DND-41 (cell line): Measurements from ENCODE around the gene SENP3.

Experiments used
- ATAC-seq: fragments of 200-7000 bp; cut with Tn5 transposase; 3 replicates; pipeline ENCODE4 v1.9.1; 2021; ENCODE audit warnings: low read depth; ENCODE audit not compliant: insufficient read depth
- DNase-seq: peaks from one replicate; pipeline ENCODE4 v3.0.0-alpha.2; 2020
- H2AFZ ChIP-seq: 2 replicates; pipeline ENCODE4 v1.6.0; 2012; ENCODE audit warnings: low read depth, low read length
- H3K27ac ChIP-seq: 2 replicates; pipeline ENCODE4 v1.5.1; 2012; ENCODE audit warnings: low read length, inconsistent platforms
- H3K27me3 ChIP-seq: fragments of 200-600 bp; sonication (generic); 2 replicates; pipeline ENCODE4 v1.6.0; 2012; ENCODE audit warnings: low read length, mild to moderate bottlenecking, inconsistent platforms; ENCODE audit not compliant: insufficient read depth, poor library complexity
- H3K36me3 ChIP-seq: 2 replicates; pipeline ENCODE4 v1.5.1; 2012; ENCODE audit warnings: low read length, inconsistent platforms; ENCODE audit not compliant: insufficient read depth
- H3K4me1 ChIP-seq: 2 replicates; pipeline ENCODE4 v1.5.1; 2012; ENCODE audit warnings: mild to moderate bottlenecking, low read length; ENCODE audit not compliant: insufficient read depth
- H3K4me2 ChIP-seq: 2 replicates; pipeline ENCODE4 v1.6.0; 2012; ENCODE audit warnings: mild to moderate bottlenecking, moderate library complexity, low read length, inconsistent platforms; ENCODE audit not compliant: insufficient read depth
- H3K4me3 ChIP-seq, 2 experiments: fragments of 200-600 bp in 1 of 2; shearing (Covaris generic) in 1 of 2; 2 replicates each; pipeline ENCODE4 v1.5.1; 2012 to 2016; ENCODE audit warnings: inconsistent platforms in 2 of 2, low read length in 2 of 2, mild to moderate bottlenecking in 2 of 2, low read depth in 1 of 2, moderate library complexity in 1 of 2
- H3K79me2 ChIP-seq: 2 replicates; pipeline ENCODE4 v1.6.0; 2012; ENCODE audit warnings: low read length, inconsistent platforms; ENCODE audit not compliant: insufficient read depth
- H3K9ac ChIP-seq: 2 replicates; pipeline ENCODE4 v1.6.0; 2012; ENCODE audit warnings: low read depth, mild to moderate bottlenecking, inconsistent platforms, low read length, moderate library complexity
- H3K9me3 ChIP-seq: 2 replicates; pipeline ENCODE4 v1.5.1; 2012; ENCODE audit warnings: low read length, moderate library complexity, mild to moderate bottlenecking, inconsistent platforms; ENCODE audit not compliant: insufficient read depth, severe bottlenecking
- H4K20me1 ChIP-seq: 2 replicates; pipeline ENCODE4 v1.6.0; 2012; ENCODE audit warnings: low read length; ENCODE audit not compliant: insufficient read depth
- CTCF ChIP-seq: IDR thresholded peaks from 2 replicates; pipeline ENCODE4 v1.5.1; 2012; ENCODE audit warnings: borderline replicate concordance, low read length, moderate library complexity, mild to moderate bottlenecking; ENCODE audit not compliant: poor library complexity, severe bottlenecking; ENCODE audit errors: extremely low read depth
- EZH2 ChIP-seq: IDR thresholded peaks from 3 replicates; pipeline ENCODE4 v1.6.1; 2012; ENCODE audit warnings: borderline replicate concordance, low read depth, mild to moderate bottlenecking, moderate library complexity, low read length, inconsistent platforms; ENCODE audit not compliant: severe bottlenecking

SENP3 gene

GRCh38 chr17:7586673-7587419, 25.1 kb downstream of the SENP3 start:
- no peak overlapping the region for H3K27ac ChIP-seq
- peaks cover 69% of the 10 kb centered on the region for H3K36me3 ChIP-seq
- H3K4me2 ChIP-seq: no peak overlapping the region
- H4K20me1 ChIP-seq: 0 out of 2 replicates have a peak, but pooled peaks cover 3% of the 10 kb centered on the region
- H2AFZ ChIP-seq: no peak overlapping the region
- ATAC-seq: no peak
- no peak overlapping the region for H3K9ac ChIP-seq
- no peak for DNase-seq
- TF ChIP-seq CTCF (peak; percentile 30), EZH2 (no peak)
- peaks cover 34% of the 10 kb centered on the region for H3K4me1 ChIP-seq
- no peaks in the 10 kb centered on the region for H3K27me3 ChIP-seq
- H3K4me3 ChIP-seq: no peak overlapping the region
- peaks cover 43% of the 10 kb centered on the region for H3K79me2 ChIP-seq
- H3K9me3 ChIP-seq: no peaks in the 10 kb centered on the region

GRCh38 chr17:7587420-7588151, 25.9 kb downstream of the SENP3 start:
- H3K36me3 ChIP-seq: peaks cover 72% of the 10 kb centered on the region
- no peak for TF ChIP-seq CTCF
- no peak for TF ChIP-seq EZH2
- no peaks in the 10 kb centered on the region for H3K9me3 ChIP-seq
- DNase-seq (no peak), ATAC-seq (no peak)
- H3K79me2 ChIP-seq: peaks cover 35% of the 10 kb centered on the region
- 0 out of 2 replicates have a peak, but pooled peaks cover 3% of the 10 kb centered on the region for H4K20me1 ChIP-seq
- H3K4me3 ChIP-seq: no peak overlapping the region
- no peak overlapping the region for H2AFZ ChIP-seq
- H3K27me3 ChIP-seq: no peaks in the 10 kb centered on the region
- H3K4me1 ChIP-seq: peaks cover 27% of the 10 kb centered on the region
- no peak overlapping the region for H3K27ac ChIP-seq
- no peak overlapping the region for H3K9ac ChIP-seq
- H3K4me2 ChIP-seq: no peak overlapping the region

GRCh38 chr17:7588553-7589203, 27.0 kb downstream of the SENP3 start:
- ATAC-seq (no peak), DNase-seq (no peak)
- Histone ChIP-seq H3K27me3 (no peaks in the 10 kb centered on the region), H3K4me3 (no peak overlapping the region), H3K4me2 (no peak overlapping the region), H3K9me3 (no peaks in the 10 kb centered on the region), H3K36me3 (peaks cover 79% of the 10 kb centered on the region), H4K20me1 (0 out of 2 replicates have a peak, but pooled peaks cover 3% of the 10 kb centered on the region), H3K4me1 (peaks cover 18% of the 10 kb centered on the region), H3K9ac (no peak overlapping the region), H3K79me2 (peaks cover 26% of the 10 kb centered on the region), H3K27ac (no peak overlapping the region), H2AFZ (no peak overlapping the region)
- TF ChIP-seq CTCF (no peak), EZH2 (no peak)
